Activated CD4-positive, alpha-beta memory T cell treated with anti-CD3 and anti-CD28 coated beads, Interleukin-2, amount 10 ng/mL, durations not matched to agents 7 days and 5 days (primary cell): ENCODE results near the gene AQP12A. TPM values are rescaled to one million over a fixed set of nuclear protein-coding genes. Genes with fewer than 3 reads are reported as not detected.

ENCODE experiments used
- CTCF ChIA-PET: fragments of 350-600 bp; sonication (Branson Sonifier 250); formaldehyde crosslinking; loops from one replicate; lab custom pipeline; 2021; ENCODE audit warnings: antibody characterized with exemption, inconsistent platforms; lab: Charles Lee
- POLR2A ChIA-PET: fragments of 350-600 bp; sonication (Branson Sonifier 250); formaldehyde crosslinking; loops from one replicate; lab custom pipeline; 2021; ENCODE audit warnings: antibody characterized with exemption; lab: Charles Lee
- DNase-seq: peaks from one replicate; pipeline ENCODE4 v3.0.0-alpha.2; 2020
- H3K27ac Mint-ChIP-seq: one replicate; pipeline ENCODE4 v1.8.0; 2021; ENCODE audit warnings: mild to moderate bottlenecking, mixed read lengths
- H3K27me3 Mint-ChIP-seq: one replicate; pipeline ENCODE4 v1.8.0; 2021; ENCODE audit warnings: mixed read lengths
- H3K36me3 Mint-ChIP-seq: one replicate; pipeline ENCODE4 v1.8.0; 2021; ENCODE audit warnings: low read depth, mixed read lengths
- H3K4me1 Mint-ChIP-seq: one replicate; pipeline ENCODE4 v1.8.0; 2021; ENCODE audit warnings: mixed read lengths
- H3K4me3 Mint-ChIP-seq: one replicate; pipeline ENCODE4 v1.8.0; 2021; ENCODE audit warnings: mild to moderate bottlenecking, mixed read lengths
- H3K9me3 Mint-ChIP-seq: one replicate; pipeline ENCODE4 v1.8.0; 2021; ENCODE audit warnings: mixed read lengths
- total RNA-seq, 2 experiments: library from RNA; stranded (reverse); gene quantifications; one replicate each; pipeline ENCODE4 v1.2.3, GENCODE V29; 2021

AQP12A gene
- total RNA-seq, 2 experiments from 2014 or later = not detected

- Mint-ChIP-seq H3K36me3 (no peaks in the 10 kb centered on the region), H3K27ac (no peak overlapping the region), H3K4me3 (no peak overlapping the region), H3K27me3 (no peaks in the 10 kb centered on the region), H3K4me1 (no peaks in the 10 kb centered on the region), H3K9me3 (no peaks in the 10 kb centered on the region)
- ChIA-PET CTCF (interaction anchor here (0.6 kb wide), 1 partner anchor 217 kb away, joined by 4 read pairs; no protein-coding TSS in a partner anchor), POLR2A (no interaction called here)
- DNase-seq = no peak
Observed at GRCh38 chr2:240730501-240731177, 39.0 kb downstream of the AQP12A start.

DNA sequence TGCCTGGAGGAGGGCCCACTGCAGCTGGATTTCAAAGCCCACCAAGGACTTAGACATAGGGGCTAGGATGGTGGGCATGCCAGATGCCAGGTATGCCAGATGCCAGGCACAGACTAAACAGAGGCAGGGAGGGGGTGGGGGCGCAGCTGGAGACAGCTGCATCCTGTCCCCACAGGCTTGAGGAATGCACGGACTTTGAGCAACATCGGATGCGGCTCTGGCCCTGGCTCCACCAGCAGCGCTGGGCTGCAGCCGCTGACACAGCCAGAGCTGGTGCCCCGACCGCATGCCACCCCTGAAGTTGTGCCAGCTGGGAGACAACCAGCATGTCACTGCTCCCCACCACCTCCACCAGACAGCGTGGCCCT lies 39.5 kb downstream of the AQP12A start:
- no peak for DNase-seq
- Mint-ChIP-seq H3K4me3 (no peak overlapping the region), H3K27me3 (no peaks in the 10 kb centered on the region), H3K36me3 (no peaks in the 10 kb centered on the region), H3K9me3 (no peaks in the 10 kb centered on the region), H3K4me1 (no peaks in the 10 kb centered on the region), H3K27ac (no peak overlapping the region)
- CTCF ChIA-PET = interaction anchor here (0.6 kb wide), 1 partner anchor 217 kb away, joined by 4 read pairs; no protein-coding TSS in a partner anchor
- POLR2A ChIA-PET = no interaction called here

GRCh38 chr2:240732184-240732583 lies 40.5 kb downstream of the AQP12A start:
- ChIA-PET CTCF (interaction anchor here (0.6 to 0.8 kb wide), 2 partner anchors 102 to 218 kb away, joined by 3 read pairs; no protein-coding TSS in a partner anchor), POLR2A (no interaction called here)
- DNase-seq = no peak
- H3K9me3 Mint-ChIP-seq = no peaks in the 10 kb centered on the region
- no peaks in the 10 kb centered on the region for H3K36me3 Mint-ChIP-seq
- H3K4me1 Mint-ChIP-seq = no peaks in the 10 kb centered on the region
- H3K4me3 Mint-ChIP-seq = no peak overlapping the region
- no peaks in the 10 kb centered on the region for H3K27me3 Mint-ChIP-seq
- H3K27ac Mint-ChIP-seq = no peak overlapping the region

- Mint-ChIP-seq H3K27me3 (no peaks in the 10 kb centered on the region), H3K27ac (no peak overlapping the region), H3K4me3 (no peak overlapping the region), H3K36me3 (no peaks in the 10 kb centered on the region), H3K9me3 (no peaks in the 10 kb centered on the region), H3K4me1 (no peaks in the 10 kb centered on the region)
- no peak for DNase-seq
- ChIA-PET CTCF (interaction anchor here (0.7 to 0.8 kb wide), 2 partner anchors 219 to 221 kb away, joined by 3 read pairs; no protein-coding TSS in a partner anchor), POLR2A (no interaction called here)
Observed at GRCh38 chr2:240732911-240733622, 41.4 kb downstream of the AQP12A start.

DNA sequence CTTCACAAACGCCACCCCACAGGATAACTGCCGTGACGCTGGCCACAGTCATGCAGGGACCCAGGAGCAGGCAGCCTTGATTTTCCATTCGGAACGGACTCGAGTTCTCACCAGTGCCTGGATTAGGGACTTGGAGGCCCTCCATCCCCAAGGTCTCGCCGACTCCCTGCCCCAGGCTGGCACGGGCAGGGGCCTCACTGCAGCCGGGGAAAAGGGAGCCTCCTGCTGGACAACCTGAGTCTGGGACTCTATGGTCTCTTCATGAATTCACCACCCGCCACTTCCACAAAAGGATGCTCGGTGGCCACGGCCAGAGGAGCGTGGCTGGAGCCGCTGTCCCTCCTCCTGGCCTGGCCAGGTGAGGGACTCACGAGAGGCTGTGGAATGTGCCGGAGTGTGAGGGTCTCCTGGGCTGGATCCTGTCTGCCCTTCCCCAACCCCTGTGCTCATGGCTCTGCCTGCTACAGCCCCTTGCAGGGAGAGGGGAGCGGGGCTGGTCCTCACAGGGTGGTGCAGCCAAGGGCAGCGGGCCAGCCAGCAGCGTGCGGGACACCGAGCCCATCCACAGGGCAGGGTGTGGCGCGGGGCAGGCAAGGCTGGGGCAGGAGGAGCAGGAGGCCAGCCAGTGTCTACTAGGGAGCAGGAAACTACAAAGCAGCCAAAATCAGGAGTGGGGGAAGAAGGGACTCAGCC lies 42.3 kb downstream of the AQP12A start:
- POLR2A ChIA-PET = no interaction called here

DNA sequence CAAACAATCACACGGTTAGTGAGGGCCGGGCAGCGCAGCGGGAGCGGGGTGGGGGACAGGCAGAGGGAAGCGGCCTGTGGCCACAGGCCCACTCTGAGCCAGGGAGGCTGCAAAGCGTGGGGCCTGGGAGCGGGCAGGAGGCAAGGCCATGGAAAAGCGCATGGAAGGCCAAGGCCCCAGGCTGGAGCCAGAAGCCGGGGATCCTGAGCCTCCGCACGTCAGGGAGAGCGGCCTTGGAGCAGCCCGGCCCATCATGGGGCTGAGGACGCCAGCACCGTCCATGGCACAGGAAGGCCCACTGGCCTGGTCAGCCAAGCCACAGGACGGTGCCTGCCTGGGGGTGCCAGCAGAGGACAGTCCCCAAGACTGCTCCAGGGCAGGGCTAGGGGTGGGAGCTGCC lies 43.1 kb downstream of the AQP12A start:
- H3K27me3 Mint-ChIP-seq = no peaks in the 10 kb centered on the region
- ChIA-PET CTCF (no interaction called here), POLR2A (no interaction called here)
- H3K4me3 Mint-ChIP-seq = no peak overlapping the region
- peaks cover 5% of the 10 kb centered on the region for H3K4me1 Mint-ChIP-seq
- no peak for DNase-seq
- H3K9me3 Mint-ChIP-seq = no peaks in the 10 kb centered on the region
- no peaks in the 10 kb centered on the region for H3K36me3 Mint-ChIP-seq
- H3K27ac Mint-ChIP-seq = no peak overlapping the region

More for the DNA sequence above, 42.3 kb downstream of the AQP12A start:
- DNase-seq = no peak
- H3K9me3 Mint-ChIP-seq = no peaks in the 10 kb centered on the region
- CTCF ChIA-PET = no interaction called here
- H3K36me3 Mint-ChIP-seq = no peaks in the 10 kb centered on the region
- H3K4me1 Mint-ChIP-seq = no peaks in the 10 kb centered on the region
- no peak overlapping the region for H3K4me3 Mint-ChIP-seq
- H3K27me3 Mint-ChIP-seq = no peaks in the 10 kb centered on the region
- no peak overlapping the region for H3K27ac Mint-ChIP-seq

GRCh38 chr2:240735476-240735875 lies 43.8 kb downstream of the AQP12A start:
- CTCF ChIA-PET = no interaction called here
- no peak overlapping the region for H3K4me3 Mint-ChIP-seq
- POLR2A ChIA-PET = no interaction called here
- DNase-seq = no peak
- no peaks in the 10 kb centered on the region for H3K36me3 Mint-ChIP-seq
- H3K27ac Mint-ChIP-seq = no peak overlapping the region
- no peaks in the 10 kb centered on the region for H3K9me3 Mint-ChIP-seq
- H3K27me3 Mint-ChIP-seq = no peaks in the 10 kb centered on the region
- peaks cover 7% of the 10 kb centered on the region for H3K4me1 Mint-ChIP-seq

GRCh38 chr2:240736281-240737250 lies 44.9 kb downstream of the AQP12A start:
- Mint-ChIP-seq H3K27me3 (no peaks in the 10 kb centered on the region), H3K4me1 (peaks cover 7% of the 10 kb centered on the region), H3K9me3 (no peaks in the 10 kb centered on the region), H3K36me3 (no peaks in the 10 kb centered on the region), H3K27ac (no peak overlapping the region), H3K4me3 (no peak overlapping the region)
- ChIA-PET CTCF (no interaction called here), POLR2A (no interaction called here)
- no peak for DNase-seq

- ChIA-PET POLR2A (no interaction called here), CTCF (no interaction called here)
- no peak overlapping the region for H3K27ac Mint-ChIP-seq
- H3K27me3 Mint-ChIP-seq = no peaks in the 10 kb centered on the region
- no peak overlapping the region for H3K4me3 Mint-ChIP-seq
- no peaks in the 10 kb centered on the region for H3K9me3 Mint-ChIP-seq
- no peaks in the 10 kb centered on the region for H3K36me3 Mint-ChIP-seq
- peaks cover 7% of the 10 kb centered on the region for H3K4me1 Mint-ChIP-seq
- no peak for DNase-seq
Observed at GRCh38 chr2:240737512-240737911, 45.8 kb downstream of the AQP12A start.

DNA sequence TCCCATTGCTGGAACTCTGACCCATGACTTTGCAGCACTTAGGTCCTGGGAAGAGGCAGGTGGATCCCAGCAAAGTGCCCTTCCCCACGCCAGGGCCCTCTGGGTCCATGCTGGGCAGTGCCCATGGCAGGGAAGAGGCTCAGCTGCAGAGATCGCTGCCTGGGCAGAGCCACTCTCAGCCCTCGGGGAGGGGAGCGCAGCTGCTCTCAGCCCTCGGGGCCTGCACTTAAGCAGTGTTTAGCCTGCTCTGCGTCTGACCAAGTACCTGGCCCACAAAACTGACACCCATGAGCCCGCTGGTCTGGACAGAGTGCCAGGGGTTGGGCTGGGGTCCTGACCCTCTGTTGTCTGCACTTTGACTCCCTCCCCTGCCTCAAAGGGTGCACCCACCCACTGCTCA lies 46.3 kb downstream of the AQP12A start:
- Mint-ChIP-seq H3K27ac (no peak overlapping the region), H3K4me1 (peaks cover 7% of the 10 kb centered on the region), H3K36me3 (no peaks in the 10 kb centered on the region), H3K27me3 (no peaks in the 10 kb centered on the region), H3K4me3 (no peak overlapping the region), H3K9me3 (no peaks in the 10 kb centered on the region)
- no peak for DNase-seq
- ChIA-PET POLR2A (no interaction called here), CTCF (no interaction called here)

DNA sequence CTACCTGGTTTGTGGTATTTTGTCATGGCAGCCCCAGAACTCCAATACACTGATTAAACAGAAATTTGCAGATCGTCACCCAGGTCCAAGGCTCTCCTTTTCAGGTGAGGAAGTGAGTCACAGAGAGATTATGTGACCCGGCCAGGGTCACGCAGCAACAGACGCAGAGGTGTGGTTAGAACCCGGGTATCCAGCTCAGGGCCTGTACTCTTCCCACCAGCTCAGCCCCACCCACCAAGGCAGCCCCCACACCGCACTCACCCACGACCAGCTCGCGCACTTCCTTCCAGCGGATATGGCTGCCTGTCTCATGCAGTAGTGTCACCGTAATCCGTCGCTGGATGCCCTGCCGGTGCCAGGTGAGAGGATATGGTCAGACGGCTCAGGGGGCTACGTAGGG lies 48.1 kb downstream of the AQP12A start:
- Mint-ChIP-seq H3K27me3 (no peaks in the 10 kb centered on the region), H3K27ac (no peak overlapping the region), H3K36me3 (no peaks in the 10 kb centered on the region), H3K4me1 (peaks cover 7% of the 10 kb centered on the region), H3K9me3 (no peaks in the 10 kb centered on the region), H3K4me3 (no peak overlapping the region)
- ChIA-PET CTCF (no interaction called here), POLR2A (no interaction called here)
- DNase-seq = peak; percentile 23

DNA sequence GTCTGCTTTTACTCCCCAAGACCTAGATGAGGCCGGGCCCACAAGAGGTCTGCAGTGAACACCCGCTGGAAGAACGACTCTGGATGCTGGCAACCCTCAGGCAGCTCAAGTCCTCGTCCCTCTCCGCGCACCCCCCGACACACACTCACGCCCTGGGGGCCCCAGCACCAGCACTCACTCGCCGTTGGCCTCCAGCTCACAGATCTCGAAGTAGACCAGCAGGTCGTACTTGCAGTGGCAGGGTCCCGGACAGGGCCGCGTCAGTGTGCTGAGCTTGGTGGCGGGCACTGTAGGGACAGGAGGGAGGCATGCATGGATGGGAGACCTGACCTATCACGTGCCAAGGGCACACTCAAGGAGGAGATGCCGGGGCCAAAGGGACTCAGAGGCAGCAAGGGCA lies 49.4 kb downstream of the AQP12A start:
- CTCF ChIA-PET = no interaction called here
- no peaks in the 10 kb centered on the region for H3K36me3 Mint-ChIP-seq
- no peak for DNase-seq
- POLR2A ChIA-PET = no interaction called here
- no peak overlapping the region for H3K4me3 Mint-ChIP-seq
- no peaks in the 10 kb centered on the region for H3K27me3 Mint-ChIP-seq
- H3K4me1 Mint-ChIP-seq = peaks cover 7% of the 10 kb centered on the region
- no peaks in the 10 kb centered on the region for H3K9me3 Mint-ChIP-seq
- H3K27ac Mint-ChIP-seq = no peak overlapping the region
